Left forelimb (tissue), 1 donor: ENCODE measurements around the gene IFNLR1.

Experiments used
- DNase-seq: peaks from one replicate; pipeline ENCODE4 v3.0.0-alpha.2; 2018; ENCODE audit warnings: low spot score

The IFNLR1 gene

DNA sequence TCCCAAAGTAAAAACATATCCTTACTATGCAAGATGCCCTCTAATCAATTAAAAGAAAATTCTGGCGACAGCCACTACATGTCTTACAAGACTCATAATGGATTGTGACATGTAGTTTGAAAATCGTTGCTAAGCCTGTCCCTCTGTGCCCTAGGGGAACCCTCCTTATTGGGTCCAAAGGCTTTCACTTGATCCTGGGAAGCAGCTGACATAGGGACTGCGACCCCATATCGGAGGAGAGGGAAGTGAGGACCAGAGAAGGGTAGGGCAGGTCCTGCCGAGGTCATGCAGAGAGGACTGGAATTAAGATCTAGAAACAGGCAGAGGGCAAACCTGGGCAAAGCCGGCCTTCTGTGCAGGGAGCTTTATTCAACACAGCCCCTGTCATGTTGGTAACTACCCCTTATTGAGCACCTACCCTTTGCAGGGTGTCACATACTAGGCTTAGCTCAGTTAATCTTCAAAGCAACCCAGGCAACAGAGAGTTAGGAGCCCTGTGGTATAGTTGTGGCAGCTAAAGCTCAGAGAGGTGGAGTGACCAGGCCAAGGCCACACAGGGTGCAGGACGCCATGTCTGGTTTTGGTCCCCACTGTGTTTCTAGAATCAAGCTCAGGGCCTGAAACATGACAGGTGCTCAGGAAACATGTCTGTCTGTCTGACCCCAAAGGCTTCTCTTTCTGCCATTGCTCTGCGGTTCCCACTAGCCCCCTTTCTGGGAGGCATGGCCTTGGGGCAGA lies 18.4 kb upstream of the IFNLR1 start:
- DNase-seq, result no peak

DNA sequence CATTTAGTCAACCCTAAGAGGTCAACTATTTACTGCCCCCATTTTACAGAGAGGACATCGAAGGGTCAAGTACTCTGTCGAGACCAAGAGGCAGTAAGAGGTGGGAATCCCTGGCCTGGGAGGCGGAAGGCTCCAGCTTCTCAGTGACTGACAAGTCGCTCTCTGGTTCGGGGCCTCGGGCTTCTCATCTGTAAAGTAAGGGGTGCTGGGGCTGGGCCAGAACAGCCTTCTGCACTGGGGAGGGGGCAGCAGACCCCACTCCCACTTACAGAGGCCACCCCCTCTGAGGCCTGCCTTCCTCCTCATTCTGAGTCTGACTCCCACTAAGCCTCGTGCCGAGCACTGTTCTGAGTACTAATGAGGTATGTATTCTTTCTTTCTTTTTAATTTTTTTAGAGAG lies 17.0 kb upstream of the IFNLR1 start:
- no peak for DNase-seq

DNA sequence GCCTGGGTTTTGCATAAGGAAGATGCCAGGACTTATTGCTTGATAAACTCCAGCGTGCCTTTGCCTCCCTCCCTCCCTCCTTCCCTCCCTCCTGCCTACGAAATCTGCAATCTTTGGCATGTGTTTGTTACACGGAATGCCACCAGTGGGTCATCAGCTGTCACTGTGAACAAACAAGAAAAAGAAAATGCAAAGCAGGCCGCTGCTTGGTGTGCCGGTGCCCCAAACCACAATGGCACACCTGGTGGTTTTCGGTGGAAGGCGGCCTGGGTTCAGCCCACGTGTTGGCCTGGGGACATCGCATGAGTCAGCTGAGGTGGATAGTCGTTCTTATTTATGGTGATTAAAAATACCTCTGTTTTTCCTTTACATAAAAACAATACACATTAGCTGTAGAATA lies 16.3 kb upstream of the IFNLR1 start:
- DNase-seq, result no peak

DNA sequence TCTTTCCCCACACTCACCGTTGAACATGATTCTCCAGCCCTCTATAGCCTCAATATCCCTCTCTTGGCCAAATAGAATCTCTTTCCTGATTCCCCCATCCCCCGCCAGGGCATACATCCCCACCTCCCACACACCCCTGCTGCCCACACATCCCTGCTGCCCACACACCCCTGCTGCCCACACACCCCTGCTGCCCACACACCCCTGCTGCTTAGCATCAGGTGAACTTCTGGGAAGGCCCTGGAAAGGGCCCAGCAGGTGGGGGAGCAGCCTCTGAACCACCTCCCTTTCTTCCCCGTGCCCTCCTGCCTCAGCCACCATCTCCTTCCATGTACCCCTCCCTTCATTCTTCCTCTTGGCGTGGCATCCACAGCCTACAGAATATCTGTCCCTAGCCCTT lies 15.9 kb upstream of the IFNLR1 start:
- no peak for DNase-seq

DNA sequence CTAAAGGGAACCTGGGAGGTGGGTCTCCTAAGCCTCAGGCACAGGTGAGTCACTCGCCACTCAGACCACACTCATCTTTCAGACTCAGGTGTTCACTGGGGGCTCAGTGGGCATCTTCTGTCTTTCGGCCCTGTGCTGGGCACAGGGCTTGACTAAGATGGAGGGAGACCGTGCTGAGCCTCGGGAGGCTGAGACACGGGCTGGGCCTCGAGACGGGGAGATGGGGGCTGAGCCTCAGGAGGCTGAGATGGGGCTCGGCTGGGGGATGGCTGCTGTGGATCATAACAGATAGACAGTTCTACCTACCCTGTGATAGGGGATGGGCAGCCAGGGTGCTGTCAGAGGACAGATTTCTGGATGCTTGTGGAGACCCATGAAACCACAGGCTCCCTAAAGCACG lies 15.5 kb upstream of the IFNLR1 start:
- DNase-seq, result no peak

DNA sequence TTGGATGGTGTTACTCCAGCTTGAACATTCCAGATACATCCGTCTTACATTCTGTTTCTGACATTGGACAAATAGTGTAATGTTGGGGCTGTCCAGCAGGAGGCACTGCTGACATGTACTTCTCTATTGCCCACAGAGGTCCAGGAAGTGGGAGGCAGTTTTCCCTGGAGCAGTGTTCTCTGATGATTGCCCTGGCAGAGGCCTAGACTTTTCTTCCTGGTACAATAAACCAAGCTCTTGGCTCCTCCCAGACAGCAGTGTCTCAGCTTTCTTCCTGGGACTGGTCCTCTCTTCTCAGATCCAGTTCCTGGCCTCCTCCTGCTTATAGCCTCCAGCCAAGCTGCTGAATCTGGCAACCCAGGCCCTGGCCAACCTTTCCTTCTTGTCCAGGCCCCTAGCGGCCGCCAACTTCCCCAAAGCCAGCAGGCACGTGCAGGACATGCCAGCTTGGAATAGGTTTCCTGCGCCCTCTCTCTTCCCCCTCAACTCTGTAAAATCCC lies 14.9 kb upstream of the IFNLR1 start:
- DNase-seq, result peak; percentile 77

DNA sequence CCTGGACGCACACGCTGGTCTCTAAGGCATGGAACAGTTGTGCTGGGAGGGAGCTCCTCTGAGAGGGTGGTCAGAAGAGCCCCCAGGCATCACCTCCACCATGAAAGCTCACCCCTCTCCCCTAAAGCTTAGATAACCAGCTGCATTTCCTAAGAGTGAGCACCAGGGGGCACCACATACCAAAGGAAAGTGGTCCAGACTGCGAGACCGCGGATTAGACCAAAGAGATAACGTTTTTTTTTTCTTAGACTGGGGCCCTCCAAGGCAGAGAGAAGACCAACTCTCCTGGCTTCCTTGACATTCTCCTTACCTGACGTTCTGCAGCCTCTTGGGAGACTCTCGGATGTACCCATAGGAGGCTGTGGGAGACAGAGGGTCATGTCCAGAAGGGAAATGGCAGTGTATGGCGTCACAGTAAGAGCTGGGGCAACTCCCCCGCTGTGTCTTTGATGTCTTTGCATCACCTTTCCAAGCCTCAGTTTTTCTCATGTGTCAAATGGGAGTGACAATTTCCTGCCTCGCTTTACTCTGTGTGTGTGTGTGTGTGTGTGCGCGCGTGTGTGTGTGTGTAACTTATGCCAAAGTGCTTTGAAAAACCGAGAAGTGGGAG lies 12.3 kb upstream of the IFNLR1 start:
- no peak for DNase-seq

DNA sequence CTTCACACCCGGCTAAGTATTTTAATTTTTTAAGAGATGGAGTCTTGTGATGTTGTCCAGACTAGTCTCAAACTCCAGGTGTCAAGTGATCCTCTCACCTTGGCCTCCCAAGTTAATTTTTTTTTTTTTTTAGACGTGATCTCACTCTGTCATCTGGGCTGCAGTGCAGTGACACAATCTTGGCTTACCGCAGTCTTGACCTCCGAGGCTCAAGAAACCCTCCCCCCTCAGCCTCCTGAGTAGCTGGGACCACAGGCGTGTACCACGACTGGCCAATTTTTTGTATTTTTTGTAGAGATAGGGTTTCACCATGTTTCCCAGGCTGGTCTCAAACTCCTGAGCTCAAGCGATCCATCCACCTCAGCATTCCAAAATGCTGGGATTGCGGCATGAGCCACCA lies 11.7 kb upstream of the IFNLR1 start:
- DNase-seq, result no peak

DNA sequence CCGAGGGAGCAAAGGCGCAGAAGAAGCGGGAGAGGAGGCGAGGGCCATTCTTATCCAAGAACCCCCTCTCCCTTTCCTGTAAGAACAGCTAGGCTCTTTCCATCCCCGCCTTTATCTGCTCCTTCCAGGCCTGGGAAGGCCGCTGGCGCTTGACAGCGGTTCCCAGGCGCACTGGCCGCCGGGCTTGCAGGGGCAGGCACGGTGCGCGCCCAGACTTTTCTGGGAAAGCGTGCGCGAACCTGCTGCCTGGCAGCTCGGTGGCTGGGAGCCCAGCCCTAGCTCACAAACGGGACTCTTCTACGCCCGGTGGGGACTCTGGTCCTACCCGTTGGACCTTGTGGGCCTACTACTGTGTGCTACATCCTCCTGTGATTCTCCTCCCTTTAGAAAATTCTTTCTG lies 8.8 kb upstream of the IFNLR1 start:
- DNase-seq, result peak; percentile 38

DNA sequence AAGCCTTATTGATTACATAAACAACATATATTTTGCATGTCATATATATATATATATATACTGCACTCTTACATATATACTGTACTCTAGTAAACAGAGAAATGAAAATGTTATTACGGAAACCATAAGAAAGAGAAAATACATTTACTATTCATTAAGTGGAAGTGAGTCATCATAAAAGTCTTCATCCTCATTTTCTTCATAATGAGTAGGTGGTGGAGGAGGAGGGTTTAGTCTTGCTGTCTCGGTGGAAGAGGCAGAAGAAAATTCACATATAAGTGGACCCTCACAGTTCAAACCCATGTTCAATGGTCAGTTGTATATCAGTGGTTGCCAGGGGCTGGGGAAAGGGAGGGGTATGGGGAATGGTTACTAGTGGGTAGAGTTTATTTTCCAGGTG lies 8.0 kb upstream of the IFNLR1 start:
- DNase-seq, result no peak

DNA sequence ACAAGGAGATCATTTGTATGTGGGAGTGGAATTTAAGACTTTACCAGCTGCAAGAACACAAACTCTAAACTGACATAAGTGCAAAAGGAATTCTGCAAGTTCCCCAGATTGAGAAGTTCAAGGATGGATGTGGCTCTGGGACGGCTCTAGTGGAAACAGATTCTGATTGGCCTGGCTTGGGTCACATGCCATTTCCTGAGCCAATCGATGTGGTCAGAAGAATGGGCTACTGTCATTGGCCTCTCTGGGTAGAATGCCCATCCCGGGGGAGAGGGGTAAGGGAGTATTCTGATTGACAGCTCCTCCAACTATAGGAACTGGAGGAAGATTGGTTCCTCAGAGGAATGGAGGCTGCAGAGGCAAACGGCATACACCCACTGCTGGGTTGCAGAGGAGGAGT lies 6.0 kb upstream of the IFNLR1 start:
- DNase-seq, result no peak

DNA sequence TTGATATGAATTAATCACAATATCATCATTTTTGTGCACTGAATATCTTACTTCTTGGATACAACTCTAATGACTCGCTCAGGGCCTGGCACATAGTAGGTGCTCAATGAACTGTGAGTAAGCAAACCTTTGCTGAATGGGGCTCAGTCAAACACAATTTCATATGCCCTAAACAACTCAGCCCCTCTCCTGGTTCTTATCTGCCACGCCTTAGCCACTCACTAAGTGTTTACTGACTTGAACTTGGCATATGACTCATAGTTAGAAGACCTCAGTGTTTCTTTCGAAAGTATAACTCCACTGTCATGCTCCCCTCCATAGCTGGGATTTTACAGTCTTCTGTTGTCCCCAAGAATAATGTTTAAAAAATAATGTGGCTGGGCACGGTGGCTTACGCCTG lies 4.8 kb upstream of the IFNLR1 start:
- no peak for DNase-seq

DNA sequence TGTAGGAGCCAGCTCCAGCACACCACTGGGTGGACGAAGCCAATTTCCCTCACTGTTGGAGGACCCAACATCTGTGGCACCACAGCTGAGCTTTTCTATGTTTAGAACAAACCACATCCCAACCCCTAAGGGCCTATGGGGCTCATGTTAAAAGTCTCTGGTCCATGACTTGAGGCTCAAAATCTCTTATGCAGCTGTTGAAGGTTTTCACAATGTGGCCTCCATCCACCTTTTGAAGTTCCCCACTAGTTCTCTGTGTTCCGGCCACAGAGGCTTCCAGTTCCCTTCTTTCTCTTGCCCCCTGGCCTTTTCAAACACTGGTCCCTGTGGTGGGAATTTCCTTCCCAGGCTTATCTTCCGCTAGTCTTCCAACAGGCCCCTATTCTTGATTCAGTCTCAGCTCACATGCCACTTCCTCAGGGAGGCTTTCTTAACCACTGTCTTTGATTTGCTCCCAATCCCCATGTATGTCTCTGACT lies 3.9 kb upstream of the IFNLR1 start:
- DNase-seq, result no peak

DNA sequence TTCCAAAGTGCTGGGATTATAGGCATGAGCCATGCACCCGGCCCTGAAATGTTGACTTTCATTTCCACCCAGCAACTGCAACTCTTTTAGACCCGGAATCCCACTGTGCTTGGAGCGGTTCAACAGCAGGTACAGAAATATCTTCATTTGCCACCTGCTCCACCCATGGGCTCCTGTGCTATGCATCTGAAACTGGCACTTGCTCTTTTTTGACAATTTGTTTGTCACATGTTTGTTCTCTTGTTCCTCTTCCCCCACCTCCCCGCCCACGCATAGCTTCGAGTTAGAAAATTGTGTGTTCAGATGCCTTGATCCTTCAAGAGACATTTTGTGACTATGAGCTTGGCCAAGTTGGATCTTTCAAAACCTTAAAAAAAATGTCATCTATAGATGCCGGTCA lies 2.4 kb upstream of the IFNLR1 start:
- no peak for DNase-seq

DNA sequence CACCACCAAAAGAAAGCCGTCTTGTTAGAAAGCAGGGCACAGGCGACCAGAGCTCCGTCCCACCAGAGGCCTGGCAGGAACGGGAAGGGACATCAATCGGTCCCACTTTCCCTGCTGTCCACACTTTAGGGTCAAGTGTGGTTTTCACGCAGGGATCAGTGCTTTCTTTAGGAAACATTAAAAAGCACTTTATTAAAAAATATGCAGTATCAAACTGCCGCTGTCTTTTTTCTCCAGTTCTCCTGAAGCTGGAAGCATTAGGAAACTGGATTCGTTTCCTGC lies 437 bp downstream of the IFNLR1 start:
- peak; percentile 41 for DNase-seq

DNA sequence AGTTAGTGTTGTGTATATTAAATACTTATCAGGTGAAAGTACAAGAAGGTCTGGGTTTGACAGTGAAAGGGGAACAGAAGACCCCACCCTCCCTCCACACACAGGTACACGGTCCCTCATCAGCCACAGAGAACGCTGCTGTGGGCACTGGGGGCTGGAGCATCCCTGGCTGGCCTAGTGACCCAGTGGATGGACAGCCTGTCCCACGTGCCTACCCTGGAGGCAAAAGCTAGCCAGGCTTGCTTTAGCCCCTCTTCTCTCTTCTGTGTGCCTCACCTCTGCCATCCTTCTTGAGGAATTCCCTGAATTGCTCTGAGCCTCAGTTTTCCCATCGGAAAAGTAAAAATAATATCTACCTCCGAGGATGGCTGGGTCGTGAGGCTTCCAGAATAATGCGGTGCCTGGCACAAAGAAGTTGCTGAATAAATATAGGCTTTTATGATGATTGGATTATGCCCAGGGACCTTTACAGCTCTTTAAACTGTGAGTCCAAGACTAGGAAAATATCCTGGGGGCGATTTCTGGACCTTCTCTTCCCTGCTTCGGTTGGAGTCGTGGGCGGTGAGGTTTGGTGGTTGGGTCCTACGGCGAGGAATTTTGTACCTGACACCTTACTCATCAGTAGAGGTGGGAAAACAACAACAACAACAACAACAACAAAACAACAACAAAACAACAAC lies 918 bp downstream of the IFNLR1 start:
- peak; percentile 9 for DNase-seq

DNA sequence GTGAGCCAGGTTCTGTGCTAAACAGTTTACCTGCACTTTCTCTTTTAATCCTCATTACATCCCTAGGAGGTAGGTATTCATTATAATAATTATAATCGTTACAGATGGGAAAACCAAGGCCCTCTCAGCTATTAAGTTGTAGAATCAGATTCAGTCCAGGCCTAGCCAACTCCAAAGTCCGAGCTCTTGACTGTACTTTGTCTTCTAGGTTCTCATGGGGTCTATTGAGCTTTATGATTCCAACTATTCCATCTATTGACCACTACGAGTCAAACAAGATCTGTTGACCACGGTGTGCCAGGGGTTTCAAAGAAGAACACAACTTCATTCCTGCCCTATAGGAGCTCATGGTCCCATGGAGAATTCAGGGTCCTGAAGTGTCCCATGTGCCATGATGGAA lies 2.0 kb downstream of the IFNLR1 start:
- no peak for DNase-seq

DNA sequence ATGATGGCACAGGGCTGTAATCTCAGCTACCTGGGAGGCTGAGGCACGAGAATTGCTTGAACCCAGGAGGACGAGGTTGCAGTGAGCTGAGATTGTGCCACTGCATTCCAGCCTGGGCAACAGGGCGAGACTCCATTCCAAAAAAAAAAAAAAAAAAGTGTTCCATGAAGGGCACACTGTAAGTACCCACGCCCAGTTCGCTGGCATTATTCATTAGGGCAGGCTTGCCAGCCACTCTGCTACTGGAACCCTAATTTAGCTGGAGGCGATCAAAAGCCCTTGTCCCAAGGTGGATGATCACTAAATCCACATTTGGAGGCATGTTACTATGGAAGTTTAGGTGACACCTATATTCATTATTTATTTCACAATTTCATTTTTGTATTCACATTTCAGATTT lies 5.0 kb downstream of the IFNLR1 start:
- no peak for DNase-seq

DNA sequence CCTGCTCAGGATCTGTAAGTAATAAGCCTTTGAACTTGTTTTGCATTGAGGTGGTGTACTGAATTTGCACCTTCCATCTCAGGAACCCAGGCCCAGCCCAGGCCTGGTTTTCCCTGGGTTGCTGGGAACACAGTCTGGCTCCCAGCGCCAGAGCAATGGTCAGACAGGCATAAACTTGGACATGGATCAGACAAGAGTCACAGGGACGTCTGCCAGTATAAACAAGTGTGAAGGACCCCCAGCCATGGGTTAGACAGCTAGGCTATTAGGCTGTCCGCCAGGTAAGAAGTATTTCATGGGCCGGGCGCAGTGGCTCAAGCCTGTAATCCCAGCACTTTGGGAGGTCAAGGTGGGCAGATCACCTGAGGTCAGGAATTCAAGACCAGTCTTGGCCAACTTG lies 5.5 kb downstream of the IFNLR1 start:
- no peak for DNase-seq

DNA sequence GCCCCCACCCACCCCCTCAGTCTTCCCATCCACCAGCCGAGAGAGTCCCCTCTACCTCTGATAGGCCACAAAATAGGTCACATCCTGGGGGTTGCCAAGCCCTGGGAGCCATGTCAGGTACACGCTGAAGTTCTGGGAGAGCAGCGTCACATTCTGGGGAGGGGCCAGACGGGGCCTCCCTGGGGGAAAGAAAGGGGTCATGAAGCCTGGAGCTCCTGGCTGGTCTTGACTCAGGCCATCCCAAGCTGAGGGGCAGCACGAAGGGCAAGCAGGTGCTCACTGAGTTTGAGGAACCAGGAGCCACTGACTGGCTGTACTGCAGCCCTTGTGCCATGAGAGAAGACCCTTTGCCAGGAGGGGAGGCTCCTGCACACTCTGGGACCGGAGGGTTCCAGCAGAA lies 6.4 kb downstream of the IFNLR1 start:
- no peak for DNase-seq

DNA sequence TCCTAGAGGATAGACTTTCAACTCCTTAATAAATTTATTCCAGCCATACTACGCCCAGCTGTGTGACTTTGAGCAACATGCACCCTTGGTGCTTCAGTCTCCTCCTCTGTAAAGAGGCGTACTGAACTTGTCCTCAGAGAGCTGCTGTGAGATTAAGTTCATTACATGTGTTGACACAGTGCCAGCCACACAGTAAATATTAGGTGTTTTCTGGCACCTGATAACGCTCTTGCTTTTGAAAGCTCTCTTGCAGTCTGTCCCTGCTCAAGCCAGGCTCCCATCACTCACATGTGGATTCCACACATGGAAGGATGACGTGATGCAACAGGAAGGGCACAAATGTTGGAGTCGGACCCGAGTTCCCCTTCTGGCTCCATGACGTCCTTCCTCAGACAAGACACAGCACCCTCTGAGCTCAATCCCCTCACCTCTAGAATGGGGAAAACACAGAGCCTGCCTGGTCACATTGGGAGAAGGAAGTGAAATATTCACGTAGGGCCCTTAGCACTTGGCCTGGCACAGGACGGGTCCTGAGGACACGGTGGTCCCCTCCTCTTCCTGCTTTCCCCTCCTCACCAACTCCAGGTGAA lies 7.7 kb downstream of the IFNLR1 start:
- DNase-seq, result no peak

DNA sequence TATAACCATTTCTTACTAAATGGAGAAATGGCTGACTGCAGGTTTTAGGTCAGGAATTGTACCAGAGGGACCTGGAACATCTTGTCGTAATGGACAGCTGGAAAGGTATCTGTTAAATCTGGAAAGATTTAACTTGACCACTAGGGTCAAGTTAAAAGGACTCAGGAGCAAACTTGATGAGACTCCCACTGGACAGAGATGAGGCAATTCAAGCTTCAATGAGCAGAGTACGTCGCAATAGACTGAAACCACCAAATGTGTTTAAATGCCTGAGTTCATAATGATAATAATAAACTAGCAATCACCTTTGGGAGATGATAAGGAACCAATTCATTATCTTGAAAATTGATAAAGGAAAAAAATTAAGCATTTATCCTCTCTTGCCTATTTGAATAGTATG lies 8.7 kb downstream of the IFNLR1 start:
- DNase-seq, result no peak

DNA sequence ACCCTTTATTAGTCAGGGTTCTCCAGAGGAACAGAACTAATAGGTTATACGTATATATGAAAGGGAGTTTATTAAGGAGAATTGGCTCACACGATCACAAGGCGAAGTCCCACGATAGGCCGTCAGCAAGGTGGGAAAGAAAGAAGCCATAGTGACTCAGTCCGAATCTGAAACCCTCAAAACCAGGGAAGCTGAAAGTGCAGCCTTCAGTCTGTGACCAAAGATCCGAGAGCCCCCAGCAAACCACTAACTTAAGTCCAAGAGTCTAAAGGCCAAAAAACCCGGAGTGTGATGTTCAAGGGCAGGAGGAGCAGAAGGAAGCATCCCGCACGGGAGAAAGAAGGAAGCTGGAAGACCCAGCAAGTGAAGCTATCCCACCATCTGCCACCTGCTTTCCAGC lies 9.9 kb downstream of the IFNLR1 start:
- DNase-seq, result no peak
